Spinal cord (tissue), 10 donors: Measurements from ENCODE around the gene COL27A1. TPM values are rescaled to one million over a fixed set of nuclear protein-coding genes. Genes with fewer than 3 reads are reported as not detected.
A peak's percentile ranks its signal among the peaks of the same experiment; 100 is the strongest.

Experiments
- DNase-seq, 6 donors: peaks; one replicate each; pipeline versions ENCODE4 v3.0.0 to v3.0.0-alpha.2; 2013 to 2015; ENCODE audit warnings: low spot score in 6 of 6, low read depth in 4 of 6
- H3K27ac ChIP-seq: one replicate; pipeline ENCODE4 v1.5.1; 2013; ENCODE audit warnings: low read depth, low read length, control low read depth
- H3K27me3 ChIP-seq: one replicate; pipeline ENCODE4 v1.6.1; 2013; ENCODE audit warnings: low read length; ENCODE audit not compliant: control insufficient read depth, insufficient read depth
- H3K36me3 ChIP-seq: one replicate; pipeline ENCODE4 v1.6.1; 2013; ENCODE audit warnings: low read length; ENCODE audit not compliant: control insufficient read depth, insufficient read depth
- H3K4me1 ChIP-seq: one replicate; pipeline ENCODE4 v1.6.1; 2013; ENCODE audit warnings: low read length; ENCODE audit not compliant: control insufficient read depth, insufficient read depth
- H3K4me3 ChIP-seq: one replicate; pipeline ENCODE4 v1.5.1; 2013; ENCODE audit warnings: low read depth, low read length, control low read depth
- H3K9me3 ChIP-seq: one replicate; pipeline ENCODE4 v1.6.1; 2013; ENCODE audit warnings: low read length; ENCODE audit not compliant: control insufficient read depth, insufficient read depth
- WGBS: methylation state at CpG from one replicate; pipeline ENCODE4 v1.1.5; 2013; ENCODE audit warnings: missing lambda C conversion rate; ENCODE audit not compliant: insufficient coverage; 5-methylcytosine and 5-hydroxymethylcytosine counted together
- polyA plus RNA-seq, 2 donors: library from polyadenylated mRNA; unstranded; fragments of 120-200 nt; gene quantifications; one replicate each; pipeline ENCODE4 v1.2.1, GENCODE V29; 2013; ENCODE audit not compliant: insufficient read length in 2 of 2
- total RNA-seq, 2 donors: library from RNA; depleted of rRNA in 1 of 2; stranded (reverse); fragments of 120-200 nt in 1 of 2; fragments of >200 nt in 1 of 2; gene quantifications; one replicate each; pipeline versions ENCODE4 v1.2.3 to v1.2.4, GENCODE V29; 2013 to 2014
- donor health status: healthy.

COL27A1 gene
- total and polyA plus RNA-seq, 4 donors: 8.4 to 21.9 (median 15.4) TPM

DNA sequence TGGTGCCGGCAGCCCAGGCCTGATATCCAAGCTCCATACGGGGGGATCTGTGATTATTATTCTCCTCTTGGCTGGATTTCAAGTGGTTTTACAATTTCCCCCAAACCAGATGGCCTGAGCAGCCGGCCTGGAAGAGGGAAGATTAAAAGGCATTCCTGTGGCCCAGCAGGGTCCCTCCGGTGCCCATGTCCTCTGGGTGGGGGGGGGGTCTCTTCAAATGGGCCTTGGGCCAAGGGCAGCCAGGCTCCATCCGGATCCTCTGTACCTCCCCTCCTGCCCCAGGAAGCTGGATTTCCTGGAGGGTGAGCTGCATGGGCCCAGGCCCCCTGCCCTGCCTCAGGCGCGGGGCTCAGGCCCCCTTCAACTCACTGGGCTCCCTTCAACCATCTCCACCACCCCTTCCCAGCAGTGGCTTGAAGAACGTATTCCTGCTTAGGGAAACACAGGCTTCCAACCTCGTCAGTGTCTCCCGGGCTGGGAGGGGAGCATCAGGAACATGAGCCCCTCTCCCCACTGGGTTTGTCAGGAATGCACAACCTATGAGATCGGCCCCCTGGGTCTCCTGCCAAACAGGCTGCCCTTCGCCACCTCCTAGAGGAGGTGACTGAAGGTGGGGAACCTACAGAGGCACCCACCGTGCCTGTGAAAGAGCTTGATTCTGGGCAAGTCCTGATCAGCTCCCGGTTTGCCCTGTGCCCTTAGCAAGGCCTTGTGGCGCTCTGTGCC lies 104.6 kb downstream of the COL27A1 start:
- no peaks in the 10 kb centered on the region for H3K9me3 ChIP-seq
- no peak overlapping the region for H3K4me3 ChIP-seq
- H3K36me3 ChIP-seq: peaks cover 20% of the 10 kb centered on the region
- 77% methylated on average over 11 of the region's 15 CpGs for WGBS
- H3K27me3 ChIP-seq: peaks cover 2% of the 10 kb centered on the region
- no peak overlapping the region for H3K27ac ChIP-seq
- DNase-seq: peak in 3 of 6 donors; percentile 31 to 89 (median 87)
- H3K4me1 ChIP-seq: peaks cover 26% of the 10 kb centered on the region

DNA sequence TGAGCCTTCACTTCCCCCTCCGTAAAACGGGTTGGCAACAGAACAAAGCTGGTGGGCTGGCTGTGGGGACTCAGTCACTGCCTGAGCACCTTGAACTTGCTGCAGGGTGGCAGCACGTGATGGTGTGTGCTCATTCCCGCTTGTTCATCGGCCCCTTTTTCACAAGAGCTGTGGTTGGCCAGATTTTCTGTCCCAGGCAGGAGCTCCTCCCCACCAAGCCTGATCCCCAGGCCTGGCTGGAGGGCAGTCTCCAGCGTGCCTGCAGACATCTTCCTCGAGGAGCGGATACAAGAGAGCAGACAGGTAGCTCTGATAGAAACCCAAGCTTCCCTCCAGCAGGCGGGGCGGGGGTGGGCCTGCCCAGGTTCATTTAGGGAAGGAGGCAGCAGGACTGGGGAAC lies 105.7 kb downstream of the COL27A1 start:
- H3K36me3 ChIP-seq: peaks cover 20% of the 10 kb centered on the region
- 81% methylated on average over 10 of the region's 10 CpGs for WGBS
- peaks cover 26% of the 10 kb centered on the region for H3K4me1 ChIP-seq
- H3K9me3 ChIP-seq: no peaks in the 10 kb centered on the region
- no peak overlapping the region for H3K4me3 ChIP-seq
- no peak overlapping the region for H3K27ac ChIP-seq
- DNase-seq: no peak
- H3K27me3 ChIP-seq: peaks cover 2% of the 10 kb centered on the region

DNA sequence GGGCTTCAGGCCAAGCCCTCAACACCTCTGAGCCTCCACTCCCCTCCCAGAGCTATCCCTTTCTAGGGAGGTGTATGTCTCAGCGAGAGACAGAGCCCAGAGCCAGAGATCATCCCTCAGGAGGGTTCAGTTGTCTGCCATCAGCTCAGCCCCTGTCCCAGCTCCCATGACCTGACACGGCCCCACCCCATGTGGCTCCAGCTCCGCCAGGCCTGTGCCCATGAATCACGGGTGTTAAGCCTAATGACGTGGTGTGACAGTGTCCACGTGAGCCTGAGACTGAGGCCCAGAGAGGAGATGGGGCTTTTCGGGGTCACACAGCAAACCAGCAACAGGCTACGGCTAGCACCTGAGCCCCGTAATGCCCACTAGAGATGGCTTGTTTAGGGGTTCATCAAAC lies 106.7 kb downstream of the COL27A1 start:
- H3K4me1 ChIP-seq: peaks cover 26% of the 10 kb centered on the region
- 92% methylated on average over 9 of the region's 9 CpGs for WGBS

DNA sequence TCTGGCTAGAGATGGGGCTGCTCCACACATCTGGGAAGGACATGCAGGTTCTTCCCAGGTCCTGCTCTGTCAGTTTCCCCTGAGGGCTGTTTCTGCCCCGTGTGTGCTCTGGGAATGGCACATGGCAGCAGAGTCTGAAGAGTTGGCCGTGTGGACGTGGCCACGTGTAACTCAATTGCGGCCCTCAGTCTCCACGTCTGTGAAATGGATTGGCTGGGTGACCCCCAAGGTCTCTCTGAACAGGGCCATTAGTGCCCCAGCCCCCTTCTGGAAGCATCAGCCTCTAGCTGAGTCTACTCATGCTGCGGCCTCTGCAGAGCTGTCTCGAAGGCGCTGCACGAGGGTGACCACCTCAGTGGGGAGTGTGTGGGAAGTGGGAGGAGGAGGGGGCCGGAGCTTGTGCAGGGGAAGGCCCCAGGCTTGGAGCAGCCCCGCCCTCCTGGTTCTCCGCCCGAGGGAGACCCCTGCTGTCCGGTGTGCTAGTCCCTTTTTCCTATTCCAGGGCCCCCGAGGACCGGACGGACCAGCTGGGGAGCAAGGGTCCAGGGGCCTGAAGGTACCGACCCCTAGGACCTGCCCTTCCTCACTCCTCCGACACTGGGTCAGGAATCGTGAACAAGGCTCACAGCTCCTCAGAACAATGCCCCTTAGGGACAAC lies 108.6 kb downstream of the COL27A1 start:
- Histone ChIP-seq H3K36me3 (peaks cover 22% of the 10 kb centered on the region), H3K4me1 (peaks cover 33% of the 10 kb centered on the region), H3K4me3 (no peak overlapping the region), H3K9me3 (no peaks in the 10 kb centered on the region), H3K27me3 (peaks cover 2% of the 10 kb centered on the region), H3K27ac (no peak overlapping the region)
- DNase-seq: peak in 1 of 6 donors; percentile 50
- 56% methylated on average over 21 of the region's 21 CpGs for WGBS

More for the DNA sequence above, 106.7 kb downstream of the COL27A1 start:
- Histone ChIP-seq H3K27ac (no peak overlapping the region), H3K4me3 (no peak overlapping the region), H3K36me3 (peaks cover 20% of the 10 kb centered on the region), H3K27me3 (peaks cover 2% of the 10 kb centered on the region), H3K9me3 (no peaks in the 10 kb centered on the region)
- no peak for DNase-seq

DNA sequence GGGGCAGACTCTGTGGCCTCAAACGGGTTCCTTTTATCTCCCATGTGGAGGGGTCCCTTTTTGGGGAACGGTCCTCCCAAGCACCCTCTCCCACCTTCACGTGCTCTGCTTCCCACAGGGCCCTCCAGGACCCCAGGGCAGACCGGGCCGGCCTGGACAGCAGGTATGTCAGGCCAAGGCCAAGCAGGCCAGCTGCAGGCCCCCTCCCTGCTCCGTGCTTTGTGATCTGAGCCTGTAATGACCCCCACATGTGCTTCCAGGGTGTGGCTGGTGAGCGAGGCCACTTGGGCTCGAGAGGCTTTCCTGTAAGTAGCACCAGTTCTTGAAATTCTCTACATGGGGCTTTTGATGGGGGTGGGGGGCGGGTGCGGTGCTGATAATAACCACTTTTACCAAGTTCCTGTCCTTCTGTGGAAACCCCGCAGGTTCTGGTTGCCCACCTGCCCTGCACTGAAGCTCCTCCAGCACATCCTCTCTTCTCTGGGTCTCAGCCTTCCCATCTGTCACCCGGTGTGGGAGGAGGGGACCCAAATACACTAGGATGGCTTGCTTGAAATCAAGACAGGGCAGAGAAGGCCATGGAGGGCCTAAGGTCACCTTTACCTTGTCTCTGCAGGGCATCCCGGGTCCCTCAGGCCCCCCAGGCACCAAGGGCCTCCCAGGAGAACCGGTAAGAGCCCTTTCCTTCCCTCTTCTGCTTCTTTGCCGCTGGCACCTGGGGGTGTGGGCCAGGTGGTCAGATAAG lies 109.6 kb downstream of the COL27A1 start:
- Histone ChIP-seq H3K4me1 (peaks cover 25% of the 10 kb centered on the region), H3K27ac (no peak overlapping the region), H3K27me3 (no peaks in the 10 kb centered on the region), H3K4me3 (no peak overlapping the region), H3K36me3 (peaks cover 22% of the 10 kb centered on the region), H3K9me3 (no peaks in the 10 kb centered on the region)
- no peak for DNase-seq
- 87% methylated on average over 8 of the region's 15 CpGs for WGBS

DNA sequence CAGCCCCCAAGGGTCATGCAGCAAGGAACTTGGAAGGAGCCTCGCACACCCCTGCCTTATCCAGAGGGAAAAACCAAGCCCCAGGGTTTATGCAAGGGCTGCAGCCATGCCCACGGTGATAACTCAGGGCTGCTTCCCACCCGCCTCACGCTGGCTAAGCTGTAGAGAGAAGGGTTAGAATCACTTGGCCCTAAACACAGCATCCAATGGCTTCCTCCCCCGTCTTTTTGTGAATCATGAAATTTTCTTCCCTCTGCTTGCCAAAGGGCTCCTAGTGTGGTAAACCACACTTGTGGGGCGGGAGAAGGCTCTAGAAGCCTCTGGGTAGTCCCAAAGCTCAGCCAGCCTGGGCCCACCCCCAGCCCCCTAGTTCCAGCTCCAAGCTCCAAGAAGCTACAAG lies 111.6 kb downstream of the COL27A1 start:
- DNase-seq: no peak
- peaks cover 21% of the 10 kb centered on the region for H3K4me1 ChIP-seq
- H3K9me3 ChIP-seq: no peaks in the 10 kb centered on the region
- no peaks in the 10 kb centered on the region for H3K27me3 ChIP-seq
- H3K27ac ChIP-seq: no peak overlapping the region
- peaks cover 27% of the 10 kb centered on the region for H3K36me3 ChIP-seq
- no peak overlapping the region for H3K4me3 ChIP-seq
- 94% methylated on average over 2 of the region's 6 CpGs for WGBS

DNA sequence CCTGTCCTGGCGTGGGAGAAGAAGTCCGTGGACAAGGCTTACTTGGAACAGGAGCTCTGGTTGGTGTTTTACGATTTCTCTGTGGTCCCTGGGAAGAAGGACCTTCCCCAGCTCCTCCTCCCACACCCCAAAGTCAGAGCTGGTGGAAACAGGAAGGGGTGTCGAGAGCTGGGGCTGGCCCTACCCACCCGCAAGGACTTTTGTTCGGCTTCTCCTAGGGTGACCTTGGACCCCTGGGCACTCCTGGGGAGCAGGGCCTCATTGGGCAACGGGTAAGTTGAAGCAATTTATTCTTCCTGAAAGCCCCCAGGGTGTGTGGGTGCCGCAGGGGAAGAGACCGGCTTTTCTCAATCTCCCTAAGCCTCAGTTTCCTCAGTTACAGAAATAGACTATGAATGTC lies 113.7 kb downstream of the COL27A1 start:
- 81% methylated on average over 3 of the region's 9 CpGs for WGBS
- Histone ChIP-seq H3K36me3 (peaks cover 21% of the 10 kb centered on the region), H3K4me3 (no peak overlapping the region), H3K27me3 (no peaks in the 10 kb centered on the region), H3K27ac (no peak overlapping the region), H3K9me3 (no peaks in the 10 kb centered on the region), H3K4me1 (peaks cover 14% of the 10 kb centered on the region)
- no peak for DNase-seq

DNA sequence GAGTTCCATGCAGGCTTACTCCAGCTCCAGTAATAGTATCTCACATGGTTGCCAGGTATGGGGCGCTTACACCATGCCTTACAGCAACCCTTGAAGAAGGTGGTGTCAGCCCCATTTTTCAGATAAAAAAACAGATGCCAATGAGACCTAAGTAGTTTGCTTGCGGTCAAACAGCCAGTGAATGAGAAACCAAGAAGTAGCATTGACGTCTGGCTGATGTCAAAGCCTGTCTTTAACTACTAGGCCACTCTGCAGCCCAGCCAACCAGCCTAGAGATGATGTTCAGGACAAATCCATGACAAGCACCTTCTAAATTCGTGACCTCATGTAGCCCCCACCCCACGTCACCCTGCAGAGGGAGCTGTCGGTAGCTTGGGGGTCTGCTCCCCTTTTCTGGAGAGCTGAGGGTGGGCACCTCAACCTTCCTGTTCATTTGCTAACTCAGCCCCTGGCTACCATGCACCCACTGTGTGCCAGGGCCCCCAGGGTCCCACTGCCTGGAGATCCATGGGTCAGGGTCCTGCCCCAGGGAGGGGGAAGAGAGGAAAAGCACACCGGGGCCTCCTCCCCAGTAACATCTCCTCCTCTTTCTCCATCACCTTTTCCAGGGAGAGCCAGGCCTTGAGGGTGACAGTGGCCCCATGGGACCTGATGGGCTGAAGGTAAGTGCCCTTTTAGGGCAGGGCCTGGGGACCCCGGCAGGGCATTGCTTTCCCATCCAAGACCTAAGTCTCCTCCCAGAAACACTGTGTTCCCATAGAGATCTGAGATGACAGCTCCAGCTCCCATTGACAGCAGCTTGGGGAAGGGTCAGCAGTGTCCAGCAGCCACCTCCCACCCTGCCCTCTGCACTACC lies 115.0 kb downstream of the COL27A1 start:
- H3K9me3 ChIP-seq: no peaks in the 10 kb centered on the region
- peaks cover 13% of the 10 kb centered on the region for H3K36me3 ChIP-seq
- no peak overlapping the region for H3K4me3 ChIP-seq
- no peak overlapping the region for H3K27ac ChIP-seq
- DNase-seq: no peak
- H3K4me1 ChIP-seq: peaks cover 12% of the 10 kb centered on the region
- 94% methylated on average over 6 of the region's 8 CpGs for WGBS
- H3K27me3 ChIP-seq: no peaks in the 10 kb centered on the region
